GM19324 (cell line): ENCODE data around the gene TSPAN4.

Experiments
- ATAC-seq: cut with Tn5 transposase; IDR thresholded peaks from one replicate; pipeline ENCODE4 v1.9.1; 2021; ENCODE audit warnings: mild to moderate bottlenecking, moderate library complexity; ENCODE audit not compliant: unreplicated experiment, low FRiP score

TSPAN4 gene

GRCh38 chr11:821512-822371 lies 20.9 kb upstream of the TSPAN4 start:
- no peak for ATAC-seq

DNA sequence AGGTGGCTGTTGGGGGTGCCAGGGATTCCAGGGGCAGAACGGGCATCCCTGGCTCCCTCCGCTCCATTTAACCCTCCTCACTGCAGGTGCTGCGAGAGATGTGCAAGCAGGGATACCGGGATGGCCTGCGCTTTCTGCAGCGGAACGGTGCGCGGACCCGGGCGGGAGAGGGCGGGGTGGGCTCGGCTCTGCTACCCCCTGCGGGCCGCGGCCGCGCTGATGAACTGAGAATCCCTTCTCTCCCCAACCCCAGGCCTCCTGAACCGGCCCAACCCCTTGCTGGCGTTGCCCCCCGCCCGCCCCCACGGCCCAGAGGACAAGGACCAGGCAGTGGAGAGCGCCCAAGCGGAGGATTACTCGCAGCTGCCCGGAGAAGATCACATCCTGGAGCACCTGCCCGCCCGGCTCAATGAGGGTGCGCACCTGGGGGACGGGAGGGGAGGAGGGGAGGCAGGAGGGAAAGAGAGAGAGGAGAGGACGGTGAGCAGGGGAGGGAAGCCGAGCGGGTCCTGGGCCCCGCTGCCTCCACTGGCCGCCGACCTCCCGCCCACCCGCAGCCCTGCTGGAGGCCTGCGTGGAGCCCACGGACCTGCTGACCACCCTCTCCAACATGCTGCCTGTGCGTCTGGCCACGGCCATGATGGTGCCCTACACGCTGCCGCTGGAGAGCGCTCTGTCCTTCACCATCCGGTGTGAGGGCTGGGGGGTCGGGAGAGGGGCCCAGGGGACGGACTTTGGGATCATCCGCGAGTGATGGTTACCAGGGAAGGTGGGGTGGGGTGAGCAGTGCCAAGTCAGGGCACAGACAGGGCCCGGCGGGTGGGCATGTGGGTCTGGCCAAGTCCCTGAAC lies 19.0 kb upstream of the TSPAN4 start:
- ATAC-seq = no peak

- ATAC-seq = no peak
Observed at GRCh38 chr11:824292-824880, 18.3 kb upstream of the TSPAN4 start.

GRCh38 chr11:824942-825341 lies 17.7 kb upstream of the TSPAN4 start:
- no peak for ATAC-seq

GRCh38 chr11:825366-826226 lies 17.1 kb upstream of the TSPAN4 start:
- ATAC-seq = no peak

GRCh38 chr11:826227-826621 lies 16.4 kb upstream of the TSPAN4 start:
- no peak for ATAC-seq

DNA sequence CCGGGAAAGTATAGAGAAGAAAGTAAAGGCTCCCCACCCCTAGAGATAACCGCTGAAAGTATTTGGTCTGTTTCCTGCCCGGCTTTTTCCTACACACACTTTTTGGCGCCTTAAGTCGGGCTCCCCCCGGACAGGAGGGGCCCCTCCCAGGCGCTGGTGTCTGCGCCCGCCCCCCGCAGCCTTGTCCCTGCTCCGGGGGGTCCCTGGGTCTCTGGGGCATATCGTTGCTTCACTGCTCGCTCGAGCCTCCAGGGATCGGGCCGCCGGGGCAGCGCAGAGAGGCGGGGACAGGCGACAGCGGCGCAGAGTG lies 15.9 kb upstream of the TSPAN4 start:
- ATAC-seq = no peak

DNA sequence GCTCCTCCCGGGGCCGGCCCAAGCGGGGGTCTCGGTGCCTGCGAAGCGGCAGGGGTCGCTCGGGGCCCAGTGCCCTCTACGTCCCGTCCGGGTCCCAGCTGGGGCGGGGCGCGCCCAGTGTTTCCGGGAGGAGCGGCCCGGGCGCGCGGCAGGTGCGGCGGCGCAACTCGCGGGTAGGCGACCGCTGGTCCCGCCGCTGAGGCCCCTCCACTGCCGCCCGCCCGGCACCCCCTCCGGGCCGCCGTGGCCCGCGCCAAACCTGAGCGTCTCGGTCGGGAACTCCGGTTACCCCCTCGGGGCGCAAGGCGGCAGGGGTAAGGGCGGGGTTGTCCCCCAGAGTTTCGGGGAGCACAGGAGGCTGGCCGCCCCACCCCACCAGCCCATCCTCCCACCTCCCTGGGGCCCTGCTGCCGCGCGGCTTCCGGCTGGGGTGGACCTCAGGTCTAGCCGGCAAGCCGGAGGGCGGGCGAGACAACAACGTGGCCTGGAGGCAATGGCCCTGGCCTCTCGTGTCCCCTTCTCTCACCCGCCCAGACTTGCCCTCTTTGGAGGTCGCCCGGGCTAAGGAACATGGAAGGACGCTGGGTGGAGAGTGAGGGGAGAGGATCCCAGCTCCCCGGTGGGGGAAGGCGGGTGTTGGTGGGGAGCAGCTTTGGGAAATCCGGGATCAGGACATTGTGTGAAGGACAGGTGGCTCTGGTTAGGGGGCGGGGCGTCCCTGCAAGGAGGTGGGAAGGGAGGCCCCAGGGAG lies 15.3 kb upstream of the TSPAN4 start:
- ATAC-seq = peak; percentile 33

DNA sequence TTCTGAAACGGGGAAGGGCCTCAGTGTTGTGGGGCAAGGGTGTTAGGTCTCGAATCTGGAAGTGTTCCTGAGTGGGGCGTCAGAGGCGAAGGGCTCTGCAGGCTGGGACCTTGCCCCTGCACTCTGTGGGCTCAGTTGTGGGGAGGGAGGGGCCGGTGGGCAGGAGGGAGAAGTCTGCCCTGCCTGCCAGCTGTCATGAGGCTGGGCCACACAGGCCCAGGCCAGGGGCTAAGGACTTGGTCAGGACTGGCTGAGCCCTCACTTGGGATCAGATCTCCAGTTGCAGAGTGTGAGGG lies 14.8 kb upstream of the TSPAN4 start, which contains the start of gene CRACR2B:
CRACR2B (plus strand) TSS at position 23 of the 296 bp plus-strand sequence. CDS start 689 bp downstream, outside the sequence.
- ATAC-seq = no peak

DNA sequence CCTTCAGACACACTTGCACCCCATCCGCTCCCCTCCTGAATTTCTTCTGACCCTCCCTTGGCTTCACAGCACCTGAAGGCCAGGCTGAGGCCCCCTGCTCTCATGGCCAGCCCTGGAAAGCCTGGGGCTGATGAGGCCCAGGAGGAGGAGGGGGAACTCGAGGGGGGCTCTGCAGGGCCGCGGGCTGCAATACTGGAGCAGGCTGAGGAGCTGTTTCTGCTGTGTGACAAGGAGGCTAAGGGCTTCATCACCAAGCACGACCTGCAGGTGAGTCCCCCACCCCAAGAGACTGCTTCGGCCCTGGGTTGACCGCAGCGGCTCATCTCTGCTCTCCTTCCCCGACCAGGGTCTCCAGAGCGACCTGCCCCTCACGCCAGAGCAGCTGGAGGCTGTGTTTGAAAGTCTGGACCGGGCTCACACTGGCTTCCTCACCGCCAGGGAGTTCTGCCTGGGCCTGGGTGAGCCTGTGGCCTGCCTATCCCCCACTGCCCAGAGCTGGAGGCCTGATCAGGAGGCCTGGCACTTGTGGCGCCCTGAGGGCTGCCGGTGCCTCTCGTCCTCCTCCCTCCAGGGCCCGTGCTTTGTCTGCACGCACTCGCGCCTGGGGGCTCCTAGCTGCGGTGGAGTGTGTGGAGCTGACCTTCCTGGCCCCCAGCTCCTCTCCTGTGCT lies 14.0 kb upstream of the TSPAN4 start:
- ATAC-seq = no peak

- ATAC-seq = no peak
Observed at GRCh38 chr11:829176-829846, 13.3 kb upstream of the TSPAN4 start.

DNA sequence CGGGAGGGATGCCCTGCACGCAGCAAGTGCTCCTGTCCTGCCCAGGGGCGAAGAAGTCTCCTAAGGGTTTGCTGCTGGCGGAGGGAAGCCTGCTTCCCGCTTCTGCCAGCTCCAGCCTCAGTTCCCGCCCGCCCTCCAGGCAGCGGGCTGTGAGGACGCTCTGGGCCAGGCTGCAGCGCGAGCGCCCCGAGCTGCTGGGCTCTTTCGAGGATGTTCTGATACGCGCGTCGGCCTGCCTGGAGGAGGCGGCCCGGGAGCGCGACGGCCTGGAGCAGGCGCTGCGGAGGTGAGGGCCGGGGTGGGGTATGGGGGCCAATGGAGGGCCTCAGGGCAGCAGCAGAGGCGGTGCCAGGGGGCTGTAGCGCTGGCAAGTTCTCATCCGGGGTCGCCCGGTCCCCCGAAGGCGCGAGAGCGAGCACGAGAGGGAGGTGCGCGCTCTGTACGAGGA lies 12.8 kb upstream of the TSPAN4 start:
- no peak for ATAC-seq

- no peak for ATAC-seq
Observed at GRCh38 chr11:830295-831117, 12.1 kb upstream of the TSPAN4 start.

DNA sequence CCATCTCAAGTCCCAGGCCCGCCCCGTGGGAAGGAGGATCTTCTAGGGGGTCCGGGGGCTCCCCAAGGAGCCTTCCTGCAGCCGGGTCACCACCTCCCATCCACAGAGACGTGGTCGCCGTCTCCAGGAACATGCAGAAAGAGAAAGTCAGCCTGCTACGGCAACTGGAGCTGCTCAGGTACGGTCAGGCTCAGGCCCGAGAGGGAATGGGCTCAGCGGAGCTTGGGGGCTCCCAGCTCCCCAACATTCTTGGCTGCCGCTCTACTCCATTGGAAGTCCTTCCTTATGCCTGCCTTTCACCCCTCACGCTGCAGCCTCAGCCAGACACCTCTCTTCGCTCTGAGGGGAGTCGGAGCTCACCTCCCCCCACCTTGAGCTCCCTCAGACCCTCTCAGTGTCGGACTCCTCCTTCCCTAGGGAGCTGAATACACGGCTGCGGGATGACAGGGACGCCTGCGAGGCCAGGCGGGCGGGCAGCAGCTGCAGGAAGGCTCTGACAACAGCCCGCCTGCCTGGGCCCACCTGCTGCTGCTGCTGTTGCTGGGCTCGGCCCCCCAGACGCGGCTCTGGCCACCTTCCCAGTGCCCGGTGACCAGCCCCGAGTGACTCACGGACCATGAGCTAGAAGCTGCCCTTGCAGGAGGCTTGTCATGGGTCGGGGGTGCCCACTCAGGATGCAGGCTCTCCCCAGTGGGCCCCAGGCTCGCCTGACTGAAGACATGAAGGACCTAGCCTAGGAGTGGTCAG lies 11.4 kb upstream of the TSPAN4 start:
- no peak for ATAC-seq

GRCh38 chr11:831961-832528 lies 10.6 kb upstream of the TSPAN4 start:
- no peak for ATAC-seq

- peak; percentile 37 for ATAC-seq
Observed at GRCh38 chr11:832529-833113, 10.0 kb upstream of the TSPAN4 start, which contains the start of gene CD151. Gene CD151, plus strand, starts transcription at chr11:832952. Its CDS starts 3,118 bp downstream, at chr11:836070.
